Activated T-cell treated with anti-CD3 and anti-CD28 coated beads, Interleukin-2, amount 50 U/mL, for 24 hours (primary cell): ENCODE data around the gene JUNB.
"Not testable (repeated sequence)": the region's sequence is repeated elsewhere in the genome, so short reads cannot be mapped to it uniquely, and the experiment has no call there.

ENCODE experiments used
- DNase-seq: peaks from one replicate; pipeline ENCODE4 v3.0.0-alpha.2; 2020
- H3K27ac Mint-ChIP-seq: 2 replicates; pipeline ENCODE4 v1.8.0; 2020; ENCODE audit warnings: mild to moderate bottlenecking, mixed read lengths
- H3K27me3 Mint-ChIP-seq: 2 replicates; pipeline ENCODE4 v1.8.0; 2020; ENCODE audit warnings: mixed read lengths
- H3K36me3 Mint-ChIP-seq: 2 replicates; pipeline ENCODE4 v1.8.0; 2020; ENCODE audit warnings: low read depth, mixed read lengths
- H3K4me1 Mint-ChIP-seq: 2 replicates; pipeline ENCODE4 v1.8.0; 2020; ENCODE audit warnings: low read depth, mixed read lengths
- H3K4me3 Mint-ChIP-seq: 2 replicates; pipeline ENCODE4 v1.8.0; 2020; ENCODE audit warnings: mild to moderate bottlenecking, moderate library complexity, mixed read lengths
- H3K9me3 Mint-ChIP-seq: 2 replicates; pipeline ENCODE4 v1.8.0; 2020; ENCODE audit warnings: mixed read lengths

Gene JUNB

GRCh38 chr19:12800923-12801465 is 9.7 kb downstream of the JUNB start:
- peaks cover 46% of the 10 kb centered on the region for H3K36me3 Mint-ChIP-seq
- H3K9me3 Mint-ChIP-seq, result no peaks in the 10 kb centered on the region
- DNase-seq, result no peak
- H3K27me3 Mint-ChIP-seq, result no peaks in the 10 kb centered on the region
- peak overlapping the region; percentile 91 for H3K4me3 Mint-ChIP-seq
- peak overlapping the region; percentile 87 for H3K27ac Mint-ChIP-seq
- peaks cover 33% of the 10 kb centered on the region for H3K4me1 Mint-ChIP-seq

GRCh38 chr19:12801466-12802266 is 10.4 kb downstream of the JUNB start, which contains the start of the genes PRDX2 and THSD8:
PRDX2 (minus strand) TSS chr19:12801800; CDS start chr19:12801261, 539 bp downstream.
THSD8 (plus strand) TSS chr19:12802069; CDS start chr19:12802072, 3 bp downstream.
- peaks cover 47% of the 10 kb centered on the region for H3K36me3 Mint-ChIP-seq
- H3K4me1 Mint-ChIP-seq, result peaks cover 33% of the 10 kb centered on the region
- H3K27ac Mint-ChIP-seq, result peak within 1 kb of the TSS; percentile 87
- no peaks in the 10 kb centered on the region for H3K27me3 Mint-ChIP-seq
- no peaks in the 10 kb centered on the region for H3K9me3 Mint-ChIP-seq
- peak; percentile 85 for DNase-seq
- H3K4me3 Mint-ChIP-seq, result peak within 1 kb of the TSS; percentile 91

- DNase-seq, result no peak
These were observed 11.2 kb downstream of the JUNB start for GRCh38 chr19:12802267-12803106.

DNA sequence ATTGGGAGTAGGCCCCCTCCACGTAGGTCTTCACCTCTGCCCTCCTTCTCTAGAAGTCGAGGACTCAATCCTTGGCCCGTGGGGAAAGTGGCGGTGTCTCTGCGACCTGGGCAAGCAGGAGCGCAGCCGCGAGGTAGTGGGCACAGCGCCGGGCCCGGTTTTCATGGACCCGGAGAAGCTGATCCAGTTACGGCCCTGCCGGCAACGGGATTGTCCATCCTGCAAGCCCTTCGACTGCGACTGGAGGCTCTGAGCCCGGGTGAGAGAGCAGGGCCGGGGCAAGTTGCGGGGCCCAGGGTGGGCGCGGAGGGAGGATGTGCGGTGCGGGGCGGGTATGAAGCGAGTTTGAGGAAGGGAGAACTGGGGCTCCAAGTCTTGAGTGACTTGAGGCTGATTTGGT is 12.8 kb downstream of the JUNB start:
- H3K9me3 Mint-ChIP-seq, result no peaks in the 10 kb centered on the region
- H3K27me3 Mint-ChIP-seq, result no peaks in the 10 kb centered on the region
- peaks cover 41% of the 10 kb centered on the region for H3K4me1 Mint-ChIP-seq
- H3K4me3 Mint-ChIP-seq, result no peak overlapping the region
- H3K36me3 Mint-ChIP-seq, result peaks cover 43% of the 10 kb centered on the region
- H3K27ac Mint-ChIP-seq, result no peak overlapping the region
- no peak for DNase-seq

More at GRCh38 chr19:12802267-12803106, 11.2 kb downstream of the JUNB start:
- H3K27ac Mint-ChIP-seq, result no peak overlapping the region
- peaks cover 40% of the 10 kb centered on the region for H3K4me1 Mint-ChIP-seq
- peaks cover 47% of the 10 kb centered on the region for H3K36me3 Mint-ChIP-seq
- H3K9me3 Mint-ChIP-seq, result no peaks in the 10 kb centered on the region
- no peaks in the 10 kb centered on the region for H3K27me3 Mint-ChIP-seq
- peak overlapping the region; percentile 91 for H3K4me3 Mint-ChIP-seq

DNA sequence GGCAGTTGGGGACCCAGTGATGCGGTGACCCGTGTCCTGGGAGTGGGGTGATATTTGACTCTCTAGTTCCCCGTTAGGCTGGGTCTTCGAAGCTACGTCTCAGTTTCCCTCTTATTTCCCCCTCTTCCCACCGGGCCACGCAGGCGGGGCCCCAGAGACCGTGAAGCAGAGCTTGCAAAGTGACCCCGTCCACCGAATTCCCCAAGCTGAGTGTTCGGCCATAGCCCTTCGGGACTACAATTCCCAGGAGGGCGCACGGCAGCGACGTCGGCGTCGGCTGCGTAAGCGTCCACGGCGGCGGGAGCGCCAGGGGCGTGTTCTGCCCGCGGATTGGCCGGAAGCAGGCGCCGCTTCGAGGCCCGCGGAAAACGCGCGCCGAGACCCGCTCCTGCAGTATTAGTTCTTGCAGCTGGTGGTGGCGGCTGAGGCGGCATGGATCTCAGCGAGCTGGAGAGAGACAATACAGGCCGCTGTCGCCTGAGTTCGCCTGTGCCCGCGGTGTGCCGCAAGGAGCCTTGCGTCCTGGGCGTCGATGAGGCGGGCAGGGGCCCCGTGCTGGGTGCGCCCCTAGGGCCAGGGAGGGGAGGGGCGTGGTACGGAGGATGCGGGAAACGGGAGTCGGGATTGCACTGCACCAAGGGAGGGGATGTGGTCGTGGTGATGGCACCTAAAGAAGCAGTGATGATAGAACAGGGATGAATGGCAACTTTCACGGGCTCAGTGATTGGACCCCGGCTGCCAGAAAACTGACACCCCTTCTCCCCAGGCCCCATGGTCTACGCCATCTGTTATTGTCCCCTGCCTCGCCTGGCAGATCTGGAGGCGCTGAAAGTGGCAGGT is 15.2 kb downstream of the JUNB start, which contains the start of gene RNASEH2A:
Gene RNASEH2A (plus strand): TSS at position 343 of the 840 bp plus-strand sequence. CDS start 90 bp downstream, at position 433.
- H3K36me3 Mint-ChIP-seq, result peaks cover 37% of the 10 kb centered on the region
- no peaks in the 10 kb centered on the region for H3K27me3 Mint-ChIP-seq
- H3K27ac Mint-ChIP-seq, result peak within 1 kb of the TSS; percentile 96
- peaks cover 25% of the 10 kb centered on the region for H3K4me1 Mint-ChIP-seq
- H3K9me3 Mint-ChIP-seq, result no peaks in the 10 kb centered on the region
- peak; percentile 92 for DNase-seq
- peak within 1 kb of the TSS; percentile 92 for H3K4me3 Mint-ChIP-seq

GRCh38 chr19:12815088-12815487 is 23.8 kb downstream of the JUNB start:
- Mint-ChIP-seq H3K27ac (no peak overlapping the region), H3K4me1 (no peaks in the 10 kb centered on the region), H3K9me3 (no peaks in the 10 kb centered on the region), H3K36me3 (peaks cover 37% of the 10 kb centered on the region), H3K4me3 (no peak overlapping the region), H3K27me3 (no peaks in the 10 kb centered on the region)
- no peak for DNase-seq

GRCh38 chr19:12817188-12817587 is 25.9 kb downstream of the JUNB start:
- H3K27me3 Mint-ChIP-seq, H3K4me3 Mint-ChIP-seq, DNase-seq, H3K27ac Mint-ChIP-seq, H3K4me1 Mint-ChIP-seq, H3K9me3 Mint-ChIP-seq: not testable (repeated sequence)
- peaks cover 28% of the 10 kb centered on the region for H3K36me3 Mint-ChIP-seq

- H3K4me3 Mint-ChIP-seq, H3K9me3 Mint-ChIP-seq, DNase-seq, H3K4me1 Mint-ChIP-seq, H3K27me3 Mint-ChIP-seq, H3K27ac Mint-ChIP-seq: not testable (repeated sequence)
- peaks cover 24% of the 10 kb centered on the region for H3K36me3 Mint-ChIP-seq
These were observed 26.5 kb downstream of the JUNB start for GRCh38 chr19:12817810-12818209.

DNA sequence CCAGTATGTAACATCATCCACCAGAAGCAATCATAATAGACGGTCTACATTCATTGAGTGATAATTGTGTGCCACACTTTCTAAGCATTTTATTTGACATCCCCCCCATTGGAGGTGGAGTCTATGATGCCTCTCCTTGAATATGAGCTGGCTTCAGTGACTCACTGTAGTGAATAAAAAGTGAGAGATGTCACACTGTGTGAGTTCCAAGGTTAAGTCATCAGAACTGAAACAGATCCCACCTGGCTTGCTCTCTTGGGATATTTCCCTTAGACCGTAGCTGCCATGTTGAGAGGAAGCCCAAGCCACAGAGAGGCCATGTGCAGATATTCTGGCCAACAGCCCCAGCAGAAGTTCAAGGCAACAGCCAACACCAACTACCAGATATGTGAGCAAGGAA is 30.5 kb downstream of the JUNB start:
- no peak overlapping the region for H3K4me3 Mint-ChIP-seq
- DNase-seq, result no peak
- H3K27me3 Mint-ChIP-seq, result peaks cover 26% of the 10 kb centered on the region
- H3K4me1 Mint-ChIP-seq, result peaks cover 9% of the 10 kb centered on the region
- peaks cover 3% of the 10 kb centered on the region for H3K9me3 Mint-ChIP-seq
- no peaks in the 10 kb centered on the region for H3K36me3 Mint-ChIP-seq
- no peak overlapping the region for H3K27ac Mint-ChIP-seq

GRCh38 chr19:12825254-12826131 is 34.2 kb downstream of the JUNB start:
- H3K36me3 Mint-ChIP-seq, result no peaks in the 10 kb centered on the region
- no peak overlapping the region for H3K27ac Mint-ChIP-seq
- peak; percentile 51 for DNase-seq
- peaks cover 3% of the 10 kb centered on the region for H3K9me3 Mint-ChIP-seq
- H3K4me3 Mint-ChIP-seq, result no peak overlapping the region
- peaks cover 60% of the 10 kb centered on the region for H3K27me3 Mint-ChIP-seq
- H3K4me1 Mint-ChIP-seq, result peaks cover 9% of the 10 kb centered on the region

DNA sequence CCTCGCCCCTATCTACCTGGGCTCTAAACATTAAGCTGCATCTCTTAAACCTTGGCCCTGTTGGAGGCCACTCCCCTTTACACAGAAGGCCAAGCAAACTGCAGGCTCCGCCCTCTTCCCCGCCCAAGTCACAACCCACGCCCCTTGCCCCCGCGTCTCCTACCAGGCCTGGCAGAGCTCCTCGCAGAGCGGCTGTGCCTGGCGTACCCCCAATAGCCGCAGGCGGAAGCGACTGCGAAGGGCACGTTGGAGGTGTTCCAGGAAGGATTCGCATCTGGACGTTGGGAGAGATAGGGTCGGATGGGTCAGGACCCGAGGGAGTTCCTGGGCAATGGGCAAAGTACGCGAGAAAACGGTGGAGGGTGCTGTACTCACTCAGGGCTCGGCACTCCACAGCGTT is 37.2 kb downstream of the JUNB start:
- Mint-ChIP-seq H3K9me3 (no peaks in the 10 kb centered on the region), H3K36me3 (no peaks in the 10 kb centered on the region), H3K4me1 (peaks cover 17% of the 10 kb centered on the region), H3K4me3 (no peak overlapping the region), H3K27ac (no peak overlapping the region), H3K27me3 (peaks cover 88% of the 10 kb centered on the region)
- DNase-seq, result peak; percentile 51

GRCh38 chr19:12833418-12833737 is 42.1 kb downstream of the JUNB start:
- Mint-ChIP-seq H3K27ac (no peak overlapping the region), H3K4me3 (peak overlapping the region; percentile 36), H3K36me3 (no peaks in the 10 kb centered on the region), H3K9me3 (no peaks in the 10 kb centered on the region), H3K4me1 (peaks cover 24% of the 10 kb centered on the region), H3K27me3 (peaks cover 90% of the 10 kb centered on the region)
- DNase-seq, result no peak
